WTC11 (cell line): ENCODE measurements around the gene HOXA5. TPM values are rescaled to one million over a fixed set of nuclear protein-coding genes. Genes with fewer than 3 reads are reported as not detected.

Experiments
- ATAC-seq: fragments of 200-7000 bp; cut with Tn5 transposase; 2 replicates; pipeline ENCODE4 v1.10.0; 2021; ENCODE audit warnings: mild to moderate bottlenecking, moderate library complexity
- CTCF ChIA-PET: fragments of 300-600 bp; sonication (Branson Sonifier 250); formaldehyde crosslinking; loops from one replicate; lab custom pipeline; 2021; ENCODE audit warnings: antibody characterized with exemption; lab: Charles Lee
- POLR2A ChIA-PET: fragments of 350-600 bp; sonication (Branson Sonifier 250); formaldehyde crosslinking; loops from one replicate; lab custom pipeline; 2021; ENCODE audit warnings: antibody characterized with exemption; lab: Charles Lee
- DNase-seq: peaks from one replicate; pipeline ENCODE4 v3.0.0; 2021; ENCODE audit warnings: low spot score
- H3K27ac Mint-ChIP-seq: 2 replicates; pipeline ENCODE4 v1.8.0; 2021; ENCODE audit warnings: mixed read lengths
- H3K27me3 Mint-ChIP-seq: 2 replicates; pipeline ENCODE4 v1.8.0; 2021; ENCODE audit warnings: low read depth, mild to moderate bottlenecking, moderate library complexity, mixed read lengths
- H3K36me3 Mint-ChIP-seq: 2 replicates; pipeline ENCODE4 v1.8.0; 2021; ENCODE audit warnings: mixed read lengths
- H3K4me1 Mint-ChIP-seq: 2 replicates; pipeline ENCODE4 v1.8.0; 2022; ENCODE audit warnings: mixed read lengths
- H3K4me3 Mint-ChIP-seq: 2 replicates; pipeline ENCODE4 v1.8.0; 2021; ENCODE audit warnings: mild to moderate bottlenecking, moderate library complexity, mixed read lengths
- H3K9me3 Mint-ChIP-seq: 2 replicates; pipeline ENCODE4 v1.8.0; 2021; ENCODE audit warnings: mixed read lengths
- CDX4 ChIP-seq: fragments of 250-450 bp; sonication (Bioruptor Pico); IDR thresholded peaks from 2 replicates; pipeline ENCODE4 v1.9.0; 2021; ENCODE audit warnings: moderate library complexity, mild to moderate bottlenecking, inconsistent platforms, borderline replicate concordance
- CREM ChIP-seq: sonication (generic); formaldehyde crosslinking; IDR thresholded peaks from 2 replicates; pipeline ENCODE4 v1.8.1; 2022; ENCODE audit warnings: mild to moderate bottlenecking, missing genetic modification reagents, moderate library complexity
- E2F1 ChIP-seq: sonication (generic); formaldehyde crosslinking; IDR thresholded peaks from 2 replicates; pipeline ENCODE4 v1.8.0; 2022; ENCODE audit warnings: mild to moderate bottlenecking, missing genetic modification reagents
- ESRRA ChIP-seq: sonication (generic); formaldehyde crosslinking; IDR thresholded peaks from 2 replicates; pipeline ENCODE4 v1.8.1; 2022; ENCODE audit warnings: mild to moderate bottlenecking, missing genetic modification reagents, borderline replicate concordance
- FOXJ3 ChIP-seq: sonication (generic); formaldehyde crosslinking; IDR thresholded peaks from 2 replicates; pipeline ENCODE4 v1.9.0; 2021; ENCODE audit warnings: missing genetic modification reagents, mild to moderate bottlenecking, borderline replicate concordance
- GABPB1 ChIP-seq: sonication (generic); formaldehyde crosslinking; IDR thresholded peaks from 2 replicates; pipeline ENCODE4 v1.8.1; 2023; ENCODE audit warnings: mild to moderate bottlenecking, missing genetic modification reagents
- HMGXB4 ChIP-seq: sonication (generic); formaldehyde crosslinking; IDR thresholded peaks from 2 replicates; pipeline ENCODE4 v1.8.1; 2023; ENCODE audit warnings: mild to moderate bottlenecking, moderate library complexity, missing genetic modification reagents
- IRF2 ChIP-seq: sonication (generic); formaldehyde crosslinking; IDR thresholded peaks from 2 replicates; pipeline ENCODE4 v1.8.0; 2022; ENCODE audit warnings: low read depth, missing genetic modification reagents, borderline replicate concordance
- MXD4 ChIP-seq: fragments of 250-450 bp; sonication (Bioruptor Pico); IDR thresholded peaks from 2 replicates; pipeline ENCODE4 v1.8.0; 2021; ENCODE audit warnings: mild to moderate bottlenecking, moderate library complexity, borderline replicate concordance
- NFYB ChIP-seq: sonication (generic); formaldehyde crosslinking; conservative IDR thresholded peaks from 2 replicates; pipeline ENCODE4 v1.8.0; 2022; ENCODE audit warnings: low read depth, missing genetic modification reagents
- PREB ChIP-seq: sonication (generic); formaldehyde crosslinking; IDR thresholded peaks from 2 replicates; pipeline ENCODE4 v1.8.1; 2022; ENCODE audit warnings: mild to moderate bottlenecking, missing genetic modification reagents, moderate library complexity, borderline replicate concordance
- PRRX2 ChIP-seq: fragments of 250-450 bp; sonication (Bioruptor Pico); IDR thresholded peaks from 2 replicates; pipeline ENCODE4 v1.8.0; 2021; ENCODE audit warnings: mild to moderate bottlenecking
- SMAD4 ChIP-seq: sonication (generic); formaldehyde crosslinking; IDR thresholded peaks from 2 replicates; pipeline ENCODE4 v1.8.0; 2022; ENCODE audit warnings: mild to moderate bottlenecking, missing genetic modification reagents
- SP1 ChIP-seq: sonication (generic); formaldehyde crosslinking; conservative IDR thresholded peaks from 2 replicates; pipeline ENCODE4 v1.8.1; 2022; ENCODE audit warnings: missing genetic modification reagents
- TCF7 ChIP-seq: sonication (generic); formaldehyde crosslinking; IDR thresholded peaks from 2 replicates; pipeline ENCODE4 v1.8.0; 2022; ENCODE audit warnings: mild to moderate bottlenecking, low read depth, missing genetic modification reagents, moderate library complexity
- USF1 ChIP-seq: sonication (generic); formaldehyde crosslinking; IDR thresholded peaks from 2 replicates; pipeline ENCODE4 v1.8.0; 2022; ENCODE audit warnings: mild to moderate bottlenecking, missing genetic modification reagents
- ZNF121 ChIP-seq: sonication (generic); formaldehyde crosslinking; IDR thresholded peaks from 2 replicates; pipeline ENCODE4 v1.8.0; 2023; ENCODE audit warnings: missing genetic modification reagents
- ZNF138 ChIP-seq: sonication (generic); formaldehyde crosslinking; conservative IDR thresholded peaks from 2 replicates; pipeline ENCODE4 v1.8.1; 2022; ENCODE audit warnings: mild to moderate bottlenecking, moderate library complexity, missing genetic modification reagents
- ZNF425 ChIP-seq: fragments of 250-450 bp; sonication (Bioruptor Pico); conservative IDR thresholded peaks from 2 replicates; pipeline ENCODE4 v1.9.0; 2021; ENCODE audit warnings: mild to moderate bottlenecking
- ZSCAN18 ChIP-seq: fragments of 250-450 bp; sonication (Bioruptor Pico); IDR thresholded peaks from 2 replicates; pipeline ENCODE4 v2.1.2; 2022; ENCODE audit warnings: mild to moderate bottlenecking, moderate library complexity
- total RNA-seq: library from RNA; stranded (reverse); gene quantifications from 3 replicates; pipeline ENCODE4 v1.2.3, GENCODE V29; 2021

Gene HOXA5
- total RNA-seq, 1 experiment from 2014 or later = not detected

GRCh38 chr7:27105301-27106031, 38.0 kb downstream of the HOXA5 start (continued):
- TF ChIP-seq E2F1 (CRISPR knock-in tag) = no peak
- TF ChIP-seq CREM (CRISPR knock-in tag) = no peak
- no peak for TF ChIP-seq HMGXB4
- TF ChIP-seq USF1 (CRISPR knock-in tag) = no peak
- no peak for TF ChIP-seq ESRRA (CRISPR knock-in tag)
- no peak for TF ChIP-seq ZNF425 (CRISPR knock-in tag)
- TF ChIP-seq TCF7 (CRISPR knock-in tag) = no peak
- TF ChIP-seq PRRX2 (CRISPR knock-in tag) = no peak

GRCh38 chr7:27104341-27105058, 39.0 kb downstream of the HOXA5 start:
- Mint-ChIP-seq H3K4me1 (peaks cover 38% of the 10 kb centered on the region), H3K27ac (no peak overlapping the region), H3K9me3 (no peaks in the 10 kb centered on the region), H3K27me3 (peaks cover 100% of the 10 kb centered on the region), H3K36me3 (no peaks in the 10 kb centered on the region; the same call in 1 of the 2 replicates), H3K4me3 (no peak overlapping the region)
- DNase-seq (no peak), ATAC-seq (no peak)
- POLR2A ChIA-PET = no interaction called here
- CTCF ChIA-PET = no interaction called here
- no peak for TF ChIP-seq ZNF138
- no peak for TF ChIP-seq NFYB (CRISPR knock-in tag)
- no peak for TF ChIP-seq FOXJ3 (CRISPR knock-in tag)
- TF ChIP-seq SP1 (CRISPR knock-in tag) = no peak
- TF ChIP-seq GABPB1 = no peak
- no peak for TF ChIP-seq SMAD4 (CRISPR knock-in tag)
- TF ChIP-seq MXD4 (CRISPR knock-in tag) = no peak
- TF ChIP-seq PREB (CRISPR knock-in tag) = no peak
- no peak for TF ChIP-seq IRF2 (CRISPR knock-in tag)
- no peak for TF ChIP-seq ZNF121
- TF ChIP-seq HMGXB4 = no peak
- no peak for TF ChIP-seq ZSCAN18 (CRISPR knock-in tag)
- TF ChIP-seq CDX4 = no peak
